ENCODE data around the gene PPP1R14C.

DNA sequence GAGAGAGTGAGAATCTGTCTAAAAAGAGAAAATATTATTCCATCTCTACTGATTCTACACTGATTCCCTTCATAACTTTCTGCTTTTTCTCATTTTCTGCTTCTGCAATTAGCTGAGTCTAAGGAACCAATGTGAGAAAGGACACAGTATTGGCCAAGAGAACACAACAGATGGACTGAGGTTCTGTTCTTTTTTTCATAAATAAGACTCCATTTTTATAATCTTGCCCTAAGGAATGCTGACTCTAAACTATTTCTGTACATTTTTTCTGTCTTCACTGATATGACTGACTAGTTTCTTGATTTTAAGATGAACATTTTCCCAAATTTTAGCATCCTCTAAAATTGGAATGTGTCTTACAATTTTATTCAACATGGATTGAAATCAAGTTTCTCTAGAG, 138.9 kb downstream of the PPP1R14C start:
- TF ChIP-seq SIN3A (IDR thresholded peaks at IDR 0.05; ENCODE audit: borderline replicate concordance, insufficient read depth, low read length), result no peak
- TF ChIP-seq, protein P1, sequence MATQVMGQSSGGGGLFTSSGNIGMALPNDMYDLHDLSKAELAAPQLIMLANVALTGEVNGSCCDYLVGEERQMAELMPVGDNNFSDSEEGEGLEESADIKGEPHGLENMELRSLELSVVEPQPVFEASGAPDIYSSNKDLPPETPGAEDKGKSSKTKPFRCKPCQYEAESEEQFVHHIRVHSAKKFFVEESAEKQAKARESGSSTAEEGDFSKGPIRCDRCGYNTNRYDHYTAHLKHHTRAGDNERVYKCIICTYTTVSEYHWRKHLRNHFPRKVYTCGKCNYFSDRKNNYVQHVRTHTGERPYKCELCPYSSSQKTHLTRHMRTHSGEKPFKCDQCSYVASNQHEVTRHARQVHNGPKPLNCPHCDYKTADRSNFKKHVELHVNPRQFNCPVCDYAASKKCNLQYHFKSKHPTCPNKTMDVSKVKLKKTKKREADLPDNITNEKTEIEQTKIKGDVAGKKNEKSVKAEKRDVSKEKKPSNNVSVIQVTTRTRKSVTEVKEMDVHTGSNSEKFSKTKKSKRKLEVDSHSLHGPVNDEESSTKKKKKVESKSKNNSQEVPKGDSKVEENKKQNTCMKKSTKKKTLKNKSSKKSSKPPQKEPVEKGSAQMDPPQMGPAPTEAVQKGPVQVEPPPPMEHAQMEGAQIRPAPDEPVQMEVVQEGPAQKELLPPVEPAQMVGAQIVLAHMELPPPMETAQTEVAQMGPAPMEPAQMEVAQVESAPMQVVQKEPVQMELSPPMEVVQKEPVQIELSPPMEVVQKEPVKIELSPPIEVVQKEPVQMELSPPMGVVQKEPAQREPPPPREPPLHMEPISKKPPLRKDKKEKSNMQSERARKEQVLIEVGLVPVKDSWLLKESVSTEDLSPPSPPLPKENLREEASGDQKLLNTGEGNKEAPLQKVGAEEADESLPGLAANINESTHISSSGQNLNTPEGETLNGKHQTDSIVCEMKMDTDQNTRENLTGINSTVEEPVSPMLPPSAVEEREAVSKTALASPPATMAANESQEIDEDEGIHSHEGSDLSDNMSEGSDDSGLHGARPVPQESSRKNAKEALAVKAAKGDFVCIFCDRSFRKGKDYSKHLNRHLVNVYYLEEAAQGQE (IDR thresholded peaks at IDR 0.05; ENCODE audit: insufficient read depth in 1 of 2, low read depth in 2 of 2, low read length in 2 of 2), result no peak
- TF ChIP-seq POLR2AphosphoS5 (IDR thresholded peaks at IDR 0.05; ENCODE audit: low read depth, low read length), result no peak
